Measurements from ENCODE around the gene MEX3D.
A peak's percentile ranks its signal among the peaks of the same experiment; 100 is the strongest.

Gene MEX3D

GRCh38 chr19:1605236-1606137 is 37.4 kb upstream of the MEX3D start, which contains the start of gene UQCR11 (continued):
- no peak for TF ChIP-seq SETDB1 (IDR thresholded peaks at IDR 0.05; ENCODE audit: insufficient read length, low read length)
- TF ChIP-seq ZBTB48 (tag by site-specific recombination; IDR thresholded peaks at IDR 0.05) = peak; percentile 71
- no peak for TF ChIP-seq ZNF621 (tag by site-specific recombination; IDR thresholded peaks at IDR 0.05)
- TF ChIP-seq ZNF692 (tag by site-specific recombination; IDR thresholded peaks at IDR 0.05) = peak; percentile 60
- TF ChIP-seq ZNF391 (tag by site-specific recombination; IDR thresholded peaks at IDR 0.05; ENCODE audit: borderline replicate concordance, low read depth) = peak; percentile 41; the same call in 1 of the 2 replicates

GRCh38 chr19:1602091-1602707 is 34.1 kb upstream of the MEX3D start:
- TF ChIP-seq ZNF792 (tag by site-specific recombination; IDR thresholded peaks at IDR 0.05) = no peak
- no peak for TF ChIP-seq ZNF692 (tag by site-specific recombination; IDR thresholded peaks at IDR 0.05)
- no peak for TF ChIP-seq ZNF521 (tag by site-specific recombination; IDR thresholded peaks at IDR 0.05)
- peak; percentile 55 for TF ChIP-seq ZNF335 (tag by site-specific recombination; conservative IDR thresholded peaks at IDR 0.05)
- peak; percentile 16; the same call in 1 of the 2 replicates for TF ChIP-seq GLIS1 (tag by site-specific recombination; IDR thresholded peaks at IDR 0.05)
- Histone ChIP-seq H3K4me3 (ENCODE audit: low read depth, low read length) (no peak overlapping the region), H3K36me3 (ENCODE audit: control insufficient read depth in 2 of 2, insufficient read depth in 1 of 2, low read length in 2 of 2) (peaks cover 7 to 45% of the 10 kb centered on the region in 2 experiments; a peak in 2 of 3 replicates), H3K4me1 (ENCODE audit: control insufficient read depth, insufficient read depth, low read length) (no peaks in the 10 kb centered on the region), H3K9me3 (ENCODE audit: control insufficient read depth, insufficient read depth, low read depth, low read length) (no peaks in the 10 kb centered on the region), H3K27ac (ENCODE audit: extremely low read depth, low read depth, low read length) (no peak overlapping the region)
- ChIA-PET CTCF (interaction anchor here (0.6 to 0.7 kb wide), 3 partner anchors 165 to 278 kb away, joined by 3 read pairs; no protein-coding TSS in a partner anchor), POLR2A (interaction anchor here (2.3 kb wide), 1 partner anchor 9 kb away, joined by 6 read pairs; the partner anchor contains the start of gene MBD3)

- Histone ChIP-seq H3K4me1 (ENCODE audit: control insufficient read depth, insufficient read depth, low read length) (no peaks in the 10 kb centered on the region), H3K36me3 (ENCODE audit: control insufficient read depth in 2 of 2, insufficient read depth in 1 of 2, low read length in 2 of 2) (peaks cover 13 to 51% of the 10 kb centered on the region in 2 experiments; a peak in 2 of 3 replicates), H3K4me3 (ENCODE audit: low read depth, low read length) (no peak overlapping the region), H3K9me3 (ENCODE audit: control insufficient read depth, insufficient read depth, low read depth, low read length) (no peaks in the 10 kb centered on the region), H3K27ac (ENCODE audit: extremely low read depth, low read depth, low read length) (no peak overlapping the region)
- POLR2A ChIA-PET = interaction anchor here (0.7 to 2.3 kb wide), 2 partner anchors 9 to 31 kb away, joined by 6 read pairs; partner anchors contain the start of gene MBD3
- TF ChIP-seq ZNF18 (tag by site-specific recombination; IDR thresholded peaks at IDR 0.05) (peak; percentile 69; the same call in 1 of the 2 replicates), SP3 (tag by site-specific recombination; IDR thresholded peaks at IDR 0.05) (no peak)
- CTCF ChIA-PET = interaction anchor here (0.6 to 0.8 kb wide), 3 partner anchors 194 to 277 kb away, joined by 3 read pairs; no protein-coding TSS in a partner anchor
These were observed 33.5 kb upstream of the MEX3D start for GRCh38 chr19:1601613-1602064.

- ChIA-PET POLR2A (interaction anchor here (0.6 kb wide), 1 partner anchor 53 kb away, joined by 3 read pairs; no protein-coding TSS in a partner anchor), CTCF (no interaction called here)
- Histone ChIP-seq H3K4me1 (ENCODE audit: control insufficient read depth, insufficient read depth, low read length) (no peaks in the 10 kb centered on the region), H3K9me3 (ENCODE audit: control insufficient read depth, insufficient read depth, low read depth, low read length) (no peaks in the 10 kb centered on the region), H3K36me3 (ENCODE audit: control insufficient read depth in 2 of 2, insufficient read depth in 1 of 2, low read length in 2 of 2) (peaks cover 20 to 63% of the 10 kb centered on the region in 2 experiments; a peak in 2 of 3 replicates), H3K4me3 (ENCODE audit: low read depth, low read length) (no peak overlapping the region), H3K27ac (ENCODE audit: extremely low read depth, low read depth, low read length) (no peak overlapping the region)
- no peak for TF ChIP-seq ZNF266 (tag by site-specific recombination; IDR thresholded peaks at IDR 0.05; ENCODE audit: low read depth)
These were observed 31.3 kb upstream of the MEX3D start for GRCh38 chr19:1599460-1599846.
